Neural progenitor cell (in vitro differentiated cells): ENCODE data around the gene CAMK2D. TPM values are rescaled to one million over a fixed set of nuclear protein-coding genes. Genes with fewer than 3 reads are reported as not detected.

Experiments
- DNase-seq: peaks from one replicate; pipeline ENCODE4 v3.0.0-alpha.2; 2016; ENCODE audit warnings: low spot score
- H2AFZ ChIP-seq: fragments of 200-600 bp; sonication (generic); replicated peaks from 2 replicates; pipeline ENCODE4 v1.6.1; 2016; ENCODE audit warnings: antibody characterized with exemption
- H3F3A ChIP-seq: fragments of 200-600 bp; sonication (generic); 2 replicates; pipeline ENCODE4 v1.6.1; 2016; ENCODE audit warnings: antibody characterized with exemption, low read depth
- H3K27ac ChIP-seq: fragments of 200-600 bp; sonication (generic); 2 replicates; pipeline ENCODE4 v1.5.1; 2016; ENCODE audit warnings: mild to moderate bottlenecking
- H3K27me3 ChIP-seq: fragments of 200-600 bp; sonication (generic); 2 replicates; pipeline ENCODE4 v1.6.1; 2016; ENCODE audit warnings: mild to moderate bottlenecking, moderate library complexity
- H3K36me3 ChIP-seq: fragments of 200-600 bp; sonication (generic); 2 replicates; pipeline ENCODE4 v1.5.1; 2016
- H3K4me1 ChIP-seq: fragments of 200-600 bp; sonication (generic); 2 replicates; pipeline ENCODE4 v1.6.1; 2016; ENCODE audit warnings: mixed run types
- H3K4me2 ChIP-seq: fragments of 200-600 bp; sonication (generic); 2 replicates; pipeline ENCODE4 v1.6.1; 2016
- H3K4me3 ChIP-seq: fragments of 200-600 bp; sonication (generic); 2 replicates; pipeline ENCODE4 v1.5.1; 2016
- H3K79me2 ChIP-seq: fragments of 200-600 bp; sonication (generic); 2 replicates; pipeline ENCODE4 v1.6.1; 2016; ENCODE audit warnings: low read depth
- H3K9ac ChIP-seq: fragments of 200-600 bp; sonication (generic); 2 replicates; pipeline ENCODE4 v1.6.1; 2016
- H3K9me3 ChIP-seq: fragments of 200-600 bp; sonication (generic); 2 replicates; pipeline ENCODE4 v1.5.1; 2016; ENCODE audit warnings: low read depth
- H4K20me1 ChIP-seq: fragments of 200-600 bp; sonication (generic); 2 replicates; pipeline ENCODE4 v1.6.1; 2016; ENCODE audit warnings: low read depth
- H3K27ac Mint-ChIP-seq: 3 replicates; pipeline ENCODE4 v1.8.0; 2021; ENCODE audit warnings: mixed read lengths
- H3K27me3 Mint-ChIP-seq: 2 replicates; pipeline ENCODE4 v1.8.0; 2022; ENCODE audit warnings: low read depth, mild to moderate bottlenecking, inconsistent platforms, moderate library complexity, mixed read lengths; ENCODE audit not compliant: insufficient read depth
- H3K36me3 Mint-ChIP-seq: 3 replicates; pipeline ENCODE4 v1.8.0; 2021; ENCODE audit warnings: mixed read lengths
- H3K4me1 Mint-ChIP-seq: 3 replicates; pipeline ENCODE4 v1.8.0; 2021; ENCODE audit warnings: mixed read lengths
- H3K4me3 Mint-ChIP-seq: 3 replicates; pipeline ENCODE4 v1.8.0; 2021; ENCODE audit warnings: mild to moderate bottlenecking, moderate library complexity, mixed read lengths
- H3K9me3 Mint-ChIP-seq: 3 replicates; pipeline ENCODE4 v1.8.0; 2020; ENCODE audit warnings: mixed read lengths
- EZH2 ChIP-seq: fragments of 200-600 bp; sonication (generic); IDR thresholded peaks from 2 replicates; pipeline ENCODE4 v1.6.1; 2017; ENCODE audit warnings: antibody characterized with exemption, mild to moderate bottlenecking, moderate library complexity
- EZH2phosphoT487 ChIP-seq: fragments of 200-600 bp; sonication (generic); IDR thresholded peaks from 2 replicates; pipeline ENCODE4 v1.6.1; 2017; ENCODE audit warnings: antibody characterized with exemption
- total RNA-seq: library from RNA; depleted of rRNA; stranded (reverse); fragments of >200 nt; gene quantifications from 2 replicates; pipeline ENCODE4 v1.2.3, GENCODE V29; 2015; ENCODE audit warnings: low replicate concordance
- TF ChIP-seq, protein P1 (sequence below): fragments of 200-600 bp; sonication (generic); IDR thresholded peaks from 2 replicates; pipeline ENCODE4 v1.5.1; 2017; ENCODE audit warnings: antibody characterized with exemption, mild to moderate bottlenecking

Gene CAMK2D
- total RNA-seq, 1 donor from 2014 or later, result 33.2 TPM

DNA sequence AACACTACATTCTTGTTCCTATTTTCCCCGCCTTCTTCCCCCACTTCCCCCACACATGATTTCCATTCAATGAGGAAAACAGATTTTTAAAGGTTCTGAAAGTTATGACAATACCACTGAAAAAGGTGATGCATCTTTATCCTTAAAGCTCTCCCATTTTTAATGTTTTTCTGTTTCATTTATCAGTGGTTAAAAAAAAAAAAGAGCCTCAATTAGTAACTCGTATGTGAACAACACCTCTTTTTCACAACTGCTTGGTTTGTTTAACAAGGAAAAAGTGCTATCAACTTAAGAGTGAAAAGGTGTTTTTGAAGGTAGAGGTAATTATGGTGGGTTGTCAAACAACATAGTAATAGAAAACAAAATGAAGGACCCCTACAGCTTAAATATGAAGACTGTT, 8.2 kb upstream of the CAMK2D start:
- no peaks in the 10 kb centered on the region for H3K36me3 Mint-ChIP-seq
- no peak for DNase-seq
- H3F3A ChIP-seq, result no peaks in the 10 kb centered on the region
- TF ChIP-seq, protein P1, sequence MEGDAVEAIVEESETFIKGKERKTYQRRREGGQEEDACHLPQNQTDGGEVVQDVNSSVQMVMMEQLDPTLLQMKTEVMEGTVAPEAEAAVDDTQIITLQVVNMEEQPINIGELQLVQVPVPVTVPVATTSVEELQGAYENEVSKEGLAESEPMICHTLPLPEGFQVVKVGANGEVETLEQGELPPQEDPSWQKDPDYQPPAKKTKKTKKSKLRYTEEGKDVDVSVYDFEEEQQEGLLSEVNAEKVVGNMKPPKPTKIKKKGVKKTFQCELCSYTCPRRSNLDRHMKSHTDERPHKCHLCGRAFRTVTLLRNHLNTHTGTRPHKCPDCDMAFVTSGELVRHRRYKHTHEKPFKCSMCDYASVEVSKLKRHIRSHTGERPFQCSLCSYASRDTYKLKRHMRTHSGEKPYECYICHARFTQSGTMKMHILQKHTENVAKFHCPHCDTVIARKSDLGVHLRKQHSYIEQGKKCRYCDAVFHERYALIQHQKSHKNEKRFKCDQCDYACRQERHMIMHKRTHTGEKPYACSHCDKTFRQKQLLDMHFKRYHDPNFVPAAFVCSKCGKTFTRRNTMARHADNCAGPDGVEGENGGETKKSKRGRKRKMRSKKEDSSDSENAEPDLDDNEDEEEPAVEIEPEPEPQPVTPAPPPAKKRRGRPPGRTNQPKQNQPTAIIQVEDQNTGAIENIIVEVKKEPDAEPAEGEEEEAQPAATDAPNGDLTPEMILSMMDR, result no peak
- TF ChIP-seq EZH2 (no peak), EZH2phosphoT487 (no peak)
- no peak overlapping the region for H3K4me3 Mint-ChIP-seq
- H3K4me3 ChIP-seq, result no peak overlapping the region
- H3K79me2 ChIP-seq, result no peaks in the 10 kb centered on the region
- no peak overlapping the region for H3K27ac Mint-ChIP-seq
- peaks cover 6% of the 10 kb centered on the region for H3K27me3 Mint-ChIP-seq
- no peak overlapping the region for H3K27ac ChIP-seq
- H3K27me3 ChIP-seq, result no peaks in the 10 kb centered on the region
- H3K4me2 ChIP-seq, result no peak overlapping the region
- no peak overlapping the region for H3K9ac ChIP-seq
- H3K4me1 Mint-ChIP-seq, result no peaks in the 10 kb centered on the region
- no peaks in the 10 kb centered on the region for H3K4me1 ChIP-seq
- no peaks in the 10 kb centered on the region for H3K36me3 ChIP-seq
- H3K9me3 ChIP-seq, result no peaks in the 10 kb centered on the region
- H2AFZ ChIP-seq, result no peak overlapping the region
- H3K9me3 Mint-ChIP-seq, result no peaks in the 10 kb centered on the region
- no peaks in the 10 kb centered on the region for H4K20me1 ChIP-seq

DNA sequence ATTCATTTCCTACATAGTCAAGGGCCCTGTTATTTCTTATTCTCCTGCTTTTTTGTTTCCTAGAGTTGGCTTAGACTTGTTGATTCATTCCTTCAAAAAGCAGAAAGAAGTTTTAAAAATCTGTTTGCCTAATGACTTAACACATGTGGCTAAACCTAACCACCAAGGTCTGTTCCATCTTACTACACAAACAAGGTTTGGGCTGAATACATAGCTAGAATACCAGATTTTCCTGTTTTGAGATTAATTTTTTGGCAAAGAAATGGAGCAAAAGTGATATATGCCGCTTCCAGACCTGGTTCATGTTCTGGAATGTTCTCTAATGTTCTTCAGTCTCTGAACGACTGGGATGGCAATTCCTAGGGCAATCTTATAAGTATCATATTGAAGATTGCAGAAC, 7.4 kb upstream of the CAMK2D start:
- Histone ChIP-seq H3K9me3 (no peaks in the 10 kb centered on the region), H3K9ac (no peak overlapping the region), H4K20me1 (no peaks in the 10 kb centered on the region), H3K27me3 (no peaks in the 10 kb centered on the region), H3K79me2 (no peaks in the 10 kb centered on the region), H3K4me3 (no peak overlapping the region), H3K4me2 (no peak overlapping the region), H3F3A (no peaks in the 10 kb centered on the region), H3K4me1 (no peaks in the 10 kb centered on the region), H3K27ac (no peak overlapping the region), H3K36me3 (no peaks in the 10 kb centered on the region), H2AFZ (no peak overlapping the region)
- DNase-seq, result no peak
- no peaks in the 10 kb centered on the region for H3K9me3 Mint-ChIP-seq
- no peak overlapping the region for H3K4me3 Mint-ChIP-seq
- H3K36me3 Mint-ChIP-seq, result no peaks in the 10 kb centered on the region
- no peak overlapping the region for H3K27ac Mint-ChIP-seq
- no peaks in the 10 kb centered on the region for H3K4me1 Mint-ChIP-seq
- peaks cover 2% of the 10 kb centered on the region for H3K27me3 Mint-ChIP-seq
- TF ChIP-seq, protein P1, result no peak
- TF ChIP-seq EZH2 (no peak), EZH2phosphoT487 (no peak)

DNA sequence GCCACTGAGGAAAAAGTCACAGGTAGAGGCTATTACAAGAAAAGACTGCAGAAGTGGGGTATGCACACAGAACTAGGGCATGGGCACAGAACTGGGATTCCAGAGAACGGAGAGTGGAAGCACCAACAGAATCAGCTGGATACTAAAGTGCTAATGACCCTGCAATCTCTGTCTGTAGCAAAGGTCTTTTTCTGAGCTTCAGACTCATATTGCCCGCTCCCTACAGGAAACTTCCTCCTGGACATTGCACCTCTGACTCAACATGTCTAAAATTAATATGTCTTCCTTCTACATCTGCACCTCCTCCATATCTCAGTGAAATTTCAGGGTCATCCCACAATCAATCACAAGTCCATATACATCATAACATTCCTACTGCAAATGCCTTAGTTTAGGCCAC, 5.3 kb upstream of the CAMK2D start:
- peaks cover 7% of the 10 kb centered on the region for H3K27me3 Mint-ChIP-seq
- no peak overlapping the region for H3K9ac ChIP-seq
- H4K20me1 ChIP-seq, result no peaks in the 10 kb centered on the region
- H3K27ac ChIP-seq, result no peak overlapping the region
- H3K9me3 Mint-ChIP-seq, result no peaks in the 10 kb centered on the region
- no peaks in the 10 kb centered on the region for H3K36me3 ChIP-seq
- no peak overlapping the region for H3K27ac Mint-ChIP-seq
- no peaks in the 10 kb centered on the region for H3K27me3 ChIP-seq
- H3K4me1 ChIP-seq, result peaks cover 6% of the 10 kb centered on the region
- H3K9me3 ChIP-seq, result no peaks in the 10 kb centered on the region
- no peak overlapping the region for H3K4me3 Mint-ChIP-seq
- TF ChIP-seq EZH2phosphoT487 (no peak), EZH2 (no peak)
- TF ChIP-seq, protein P1, result no peak
- H3K4me3 ChIP-seq, result no peak overlapping the region
- peaks cover 10% of the 10 kb centered on the region for H3K4me1 Mint-ChIP-seq
- no peak for DNase-seq
- no peaks in the 10 kb centered on the region for H3K79me2 ChIP-seq
- H3K4me2 ChIP-seq, result no peak overlapping the region
- H3F3A ChIP-seq, result peaks cover 15% of the 10 kb centered on the region
- H2AFZ ChIP-seq, result peak overlapping the region; percentile 61
- H3K36me3 Mint-ChIP-seq, result no peaks in the 10 kb centered on the region
